ENCODE data around the gene STARD9. TPM values are rescaled to one million over a fixed set of nuclear protein-coding genes. Genes with fewer than 3 reads are reported as not detected.

The STARD9 gene
- total and polyA plus RNA-seq, 2 of the 13 experiments (the other 11 are each of a cell fraction or from before 2014, with no cell fraction given) = 5.3 to 7.5 TPM

DNA sequence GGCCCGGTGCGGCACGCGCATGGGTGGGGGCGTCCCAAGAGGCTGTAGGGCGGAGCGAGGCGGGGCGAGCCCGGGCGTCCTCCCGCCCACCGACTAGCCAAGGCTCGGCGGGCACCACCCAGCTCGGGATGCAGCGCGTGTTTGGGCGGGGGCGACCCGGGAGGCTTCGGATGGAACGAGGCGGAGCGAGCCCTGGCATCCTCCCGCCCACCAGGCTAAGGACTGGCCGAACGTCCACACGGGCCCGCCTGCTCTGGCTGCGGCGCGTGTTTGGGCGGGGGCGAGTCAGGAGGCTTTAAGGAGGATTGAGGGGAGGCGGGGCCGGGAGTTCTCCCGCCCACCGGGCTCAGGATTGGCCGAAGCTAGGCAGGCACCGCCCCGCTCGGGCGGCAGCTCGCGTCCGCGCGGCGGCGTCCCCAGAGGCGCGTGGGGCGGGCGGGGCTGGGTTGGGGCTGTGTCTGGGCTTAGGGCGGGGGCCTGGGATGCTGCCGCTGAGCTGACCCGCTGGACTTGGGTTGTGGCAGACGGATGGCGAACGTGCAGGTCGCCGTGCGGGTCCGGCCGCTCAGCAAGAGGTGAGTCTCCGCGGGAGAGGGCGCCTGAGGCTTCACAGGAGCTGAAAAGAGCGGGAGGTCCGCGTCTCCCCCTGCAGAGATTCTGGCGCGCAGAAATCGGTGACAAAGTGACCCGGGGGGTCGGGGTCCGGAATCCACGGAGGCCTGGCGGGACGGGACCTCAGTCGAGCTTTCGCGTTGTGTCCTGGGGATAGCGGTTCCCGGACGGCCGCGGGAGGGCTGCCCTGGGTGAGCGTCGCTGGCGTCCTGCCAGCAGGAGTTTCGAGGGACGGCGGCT is at the start of gene STARD9 (continued):
- no peak; the same call in 1 of the 2 replicates for TF ChIP-seq ZNF230 (CRISPR knock-in tag; IDR thresholded peaks at IDR 0.05)
- TF ChIP-seq SRF (IDR thresholded peaks at IDR 0.05; ENCODE audit: low read depth, low read length) = no peak
- no peak for TF ChIP-seq MED8 (CRISPR knock-in tag; IDR thresholded peaks at IDR 0.05; ENCODE audit: insufficient replicate concordance)
- TF ChIP-seq ARNT2 (CRISPR knock-in tag; IDR thresholded peaks at IDR 0.05; ENCODE audit: low read depth) = peak; percentile 92
- no peak for TF ChIP-seq ZNF296 (CRISPR knock-in tag; conservative IDR thresholded peaks at IDR 0.05)
- 0 out of 2 replicates have a peak, but pooled peaks have one; percentile 44 for TF ChIP-seq ZNF761 (CRISPR knock-in tag; conservative IDR thresholded peaks at IDR 0.05)
- peak; percentile 59; the same call in 1 of the 2 replicates for TF ChIP-seq KDM2A (CRISPR knock-in tag; IDR thresholded peaks at IDR 0.05; ENCODE audit: borderline replicate concordance, low read depth)
- TF ChIP-seq FOXP1 (IDR thresholded peaks at IDR 0.05) = no peak
- no peak; the same call in 1 of the 2 replicates for TF ChIP-seq FOXP1 (CRISPR knock-in tag; IDR thresholded peaks at IDR 0.05)
- TF ChIP-seq ZNF556 (CRISPR knock-in tag; IDR thresholded peaks at IDR 0.05; ENCODE audit: borderline replicate concordance) = peak; percentile 68; the same call in 1 of the 2 replicates
- peak; percentile 27; the same call in 1 of the 2 replicates for TF ChIP-seq ELF1 (CRISPR knock-in tag; IDR thresholded peaks at IDR 0.05)
- TF ChIP-seq, protein P1, sequence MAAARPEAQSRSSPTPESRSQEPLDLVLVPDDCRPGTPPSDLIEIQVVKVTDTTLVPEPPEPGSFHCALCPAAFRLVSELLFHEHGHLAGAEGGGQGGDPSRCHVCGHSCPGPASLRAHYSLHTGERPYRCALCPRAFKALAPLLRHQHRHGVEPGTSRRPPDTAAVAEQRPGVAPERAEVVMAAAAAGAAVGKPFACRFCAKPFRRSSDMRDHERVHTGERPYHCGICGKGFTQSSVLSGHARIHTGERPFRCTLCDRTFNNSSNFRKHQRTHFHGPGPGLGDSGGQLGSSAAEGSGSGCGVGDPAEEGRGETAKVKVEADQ (CRISPR knock-in tag; IDR thresholded peaks at IDR 0.05; ENCODE audit: borderline replicate concordance) = no peak
- no peak for TF ChIP-seq ADNP (CRISPR knock-in tag; IDR thresholded peaks at IDR 0.05)
- 0 out of 2 replicates have a peak, but pooled peaks have one; percentile 53 for TF ChIP-seq ZNF224 (CRISPR knock-in tag; IDR thresholded peaks at IDR 0.05)
- peak; percentile 78; the same call in 1 of the 2 replicates for TF ChIP-seq ZNF766 (CRISPR knock-in tag; IDR thresholded peaks at IDR 0.05; ENCODE audit: borderline replicate concordance)
- TF ChIP-seq, protein P2, sequence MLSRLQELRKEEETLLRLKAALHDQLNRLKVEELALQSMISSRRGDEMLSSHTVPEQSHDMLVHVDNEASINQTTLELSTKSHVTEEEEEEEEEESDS (CRISPR knock-in tag; IDR thresholded peaks at IDR 0.05; ENCODE audit: borderline replicate concordance) = no peak
- no peak; the same call in 1 of the 2 replicates for TF ChIP-seq ZNF703 (CRISPR knock-in tag; IDR thresholded peaks at IDR 0.05; ENCODE audit: borderline replicate concordance)
- TF ChIP-seq, protein P3, sequence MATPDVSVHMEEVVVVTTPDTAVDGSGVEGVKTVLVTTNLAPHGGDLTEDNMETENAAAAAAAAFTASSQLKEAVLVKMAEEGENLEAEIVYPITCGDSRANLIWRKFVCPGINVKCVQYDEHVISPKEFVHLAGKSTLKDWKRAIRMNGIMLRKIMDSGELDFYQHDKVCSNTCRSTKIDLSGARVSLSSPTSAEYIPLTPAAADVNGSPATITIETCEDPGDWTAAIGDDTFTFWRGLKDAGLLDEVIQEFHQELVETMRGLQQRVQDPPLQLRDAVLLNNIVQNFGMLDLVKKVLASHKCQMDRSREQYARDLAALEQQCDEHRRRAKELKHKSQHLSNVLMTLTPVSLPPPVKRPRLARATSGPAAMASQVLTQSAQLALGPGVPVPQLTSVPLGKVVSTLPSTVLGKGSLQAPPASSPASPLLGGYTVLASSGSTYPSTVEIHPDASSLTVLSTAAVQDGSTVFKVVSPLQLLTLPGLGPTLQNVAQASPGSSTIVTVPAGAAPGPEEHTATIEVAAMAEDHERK (CRISPR knock-in tag; IDR thresholded peaks at IDR 0.05; ENCODE audit: low read depth) = no peak
- peak; percentile 9; the same call in 1 of the 2 replicates for TF ChIP-seq ZNF431 (CRISPR knock-in tag; IDR thresholded peaks at IDR 0.05; ENCODE audit: borderline replicate concordance, low read depth)
- TF ChIP-seq CBX1 (IDR thresholded peaks at IDR 0.05; ENCODE audit: low read depth) = no peak
- TF ChIP-seq, protein P4, sequence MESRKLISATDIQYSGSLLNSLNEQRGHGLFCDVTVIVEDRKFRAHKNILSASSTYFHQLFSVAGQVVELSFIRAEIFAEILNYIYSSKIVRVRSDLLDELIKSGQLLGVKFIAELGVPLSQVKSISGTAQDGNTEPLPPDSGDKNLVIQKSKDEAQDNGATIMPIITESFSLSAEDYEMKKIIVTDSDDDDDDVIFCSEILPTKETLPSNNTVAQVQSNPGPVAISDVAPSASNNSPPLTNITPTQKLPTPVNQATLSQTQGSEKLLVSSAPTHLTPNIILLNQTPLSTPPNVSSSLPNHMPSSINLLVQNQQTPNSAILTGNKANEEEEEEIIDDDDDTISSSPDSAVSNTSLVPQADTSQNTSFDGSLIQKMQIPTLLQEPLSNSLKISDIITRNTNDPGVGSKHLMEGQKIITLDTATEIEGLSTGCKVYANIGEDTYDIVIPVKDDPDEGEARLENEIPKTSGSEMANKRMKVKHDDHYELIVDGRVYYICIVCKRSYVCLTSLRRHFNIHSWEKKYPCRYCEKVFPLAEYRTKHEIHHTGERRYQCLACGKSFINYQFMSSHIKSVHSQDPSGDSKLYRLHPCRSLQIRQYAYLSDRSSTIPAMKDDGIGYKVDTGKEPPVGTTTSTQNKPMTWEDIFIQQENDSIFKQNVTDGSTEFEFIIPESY (CRISPR knock-in tag; IDR thresholded peaks at IDR 0.05) = 0 out of 2 replicates have a peak, but pooled peaks have one; percentile 25
- TF ChIP-seq, protein P5, sequence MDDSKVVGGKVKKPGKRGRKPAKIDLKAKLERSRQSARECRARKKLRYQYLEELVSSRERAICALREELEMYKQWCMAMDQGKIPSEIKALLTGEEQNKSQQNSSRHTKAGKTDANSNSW (CRISPR knock-in tag; IDR thresholded peaks at IDR 0.05; ENCODE audit: borderline replicate concordance) = no peak
- peak; percentile 10; the same call in 1 of the 2 replicates for TF ChIP-seq REL (CRISPR knock-in tag; conservative IDR thresholded peaks at IDR 0.05)
- no peak for TF ChIP-seq STAG1 (CRISPR knock-in tag; IDR thresholded peaks at IDR 0.05)
- TF ChIP-seq ZNF329 (CRISPR knock-in tag; IDR thresholded peaks at IDR 0.05; ENCODE audit: low read depth) = 0 out of 2 replicates have a peak, but pooled peaks have one; percentile 31
- TF ChIP-seq ZFP36L1 (CRISPR knock-in tag; IDR thresholded peaks at IDR 0.05) = no peak; the same call in 1 of the 2 replicates
